Left ventricle myocardium superior (tissue), 1 donor: ENCODE measurements around the gene OR7G1. TPM values are rescaled to one million over a fixed set of nuclear protein-coding genes. Genes with fewer than 3 reads are reported as not detected.

Experiments used
- ATAC-seq: fragments of 200-7000 bp; cut with Tn5 transposase; one replicate; pipeline ENCODE4 v1.9.1; 2020; ENCODE audit warnings: mild to moderate bottlenecking, moderate library complexity
- DNase-seq: peaks from one replicate; pipeline ENCODE4 v3.0.0-alpha.2; 2020
- intact Hi-C: fragments of 100-400 bp; cut with micrococcal nuclease; formaldehyde crosslinking; loops from one replicate; pipeline ENCODE4 v1.11.0; 2022
- long read RNA-seq: library from polyadenylated mRNA; unstranded; transcript quantifications from one replicate; pipeline ENCODE4 v2.0.0, GENCODE V29; 2021
- total RNA-seq: library from RNA; stranded (reverse); fragmentation: NEBNext Ultra II Directional; extraction: Animal tissue kit (Norgen Biotek cat#: 25700); gene quantifications from one replicate; pipeline ENCODE4 v1.2.1, GENCODE V29; 2021
- donor health status: DM: no; HTN: yes; CAD: no; lungs with severe emphysema.

The OR7G1 gene, protein sequence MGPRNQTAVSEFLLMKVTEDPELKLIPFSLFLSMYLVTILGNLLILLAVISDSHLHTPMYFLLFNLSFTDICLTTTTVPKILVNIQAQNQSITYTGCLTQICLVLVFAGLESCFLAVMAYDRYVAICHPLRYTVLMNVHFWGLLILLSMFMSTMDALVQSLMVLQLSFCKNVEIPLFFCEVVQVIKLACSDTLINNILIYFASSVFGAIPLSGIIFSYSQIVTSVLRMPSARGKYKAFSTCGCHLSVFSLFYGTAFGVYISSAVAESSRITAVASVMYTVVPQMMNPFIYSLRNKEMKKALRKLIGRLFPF
- not detected for total RNA-seq
- long read RNA-seq: 0 reads

DNA sequence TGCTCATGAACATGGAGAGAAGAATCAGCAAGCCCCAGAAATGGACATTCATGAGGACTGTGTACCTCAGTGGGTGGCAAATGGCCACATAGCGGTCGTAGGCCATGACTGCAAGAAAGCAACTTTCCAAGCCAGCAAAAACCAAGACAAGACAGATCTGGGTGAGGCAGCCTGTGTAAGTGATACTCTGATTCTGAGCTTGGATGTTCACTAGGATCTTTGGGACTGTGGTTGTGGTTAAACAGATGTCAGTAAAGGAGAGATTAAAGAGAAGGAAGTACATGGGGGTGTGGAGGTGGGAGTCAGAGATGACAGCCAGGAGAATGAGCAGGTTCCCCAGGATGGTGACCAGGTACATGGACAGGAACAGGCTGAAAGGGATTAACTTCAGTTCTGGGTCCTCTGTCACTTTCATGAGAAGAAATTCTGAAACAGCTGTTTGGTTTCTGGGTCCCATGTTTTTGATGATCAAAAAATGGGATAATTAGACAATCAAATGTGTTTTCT lies at the start of gene OR7G1:
OR7G1 (minus strand) TSS at position 457 of the 507 bp plus-strand sequence; CDS start at position 457, 0 bp downstream.
- DNase-seq: no peak
- intact Hi-C loops: no loop called here
- no peak for ATAC-seq

- intact Hi-C loops: no loop called here
- ATAC-seq: no peak
Observed at GRCh38 chr19:9165261-9165660, 49.7 kb upstream of the OR7G1 start.

GRCh38 chr19:9161427-9161826 lies 45.9 kb upstream of the OR7G1 start:
- intact Hi-C loops: no loop called here
- DNase-seq: no peak
- ATAC-seq: no peak

More at GRCh38 chr19:9165261-9165660, 49.7 kb upstream of the OR7G1 start:
- DNase-seq: no peak

DNA sequence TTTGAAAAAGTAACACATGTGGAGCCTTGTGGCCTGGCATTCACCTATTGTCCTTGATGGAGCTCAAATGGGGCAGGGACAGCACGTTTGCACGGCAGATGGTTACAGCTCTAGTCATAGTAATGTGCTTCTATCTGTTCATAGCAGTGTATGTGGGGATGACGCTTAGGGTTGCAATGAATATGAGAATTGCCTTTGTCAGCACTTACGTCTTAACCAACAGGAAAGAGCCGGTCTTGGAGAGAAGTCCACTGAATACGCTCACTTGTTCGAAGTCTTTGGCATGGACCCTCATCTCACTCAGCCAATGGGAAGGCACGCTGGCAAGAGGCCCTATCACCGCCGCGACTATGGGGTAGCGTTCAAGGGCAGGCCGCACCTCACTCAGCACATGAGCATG lies 44.3 kb upstream of the OR7G1 start:
- no peak for DNase-seq
- intact Hi-C loops: no loop called here
- no peak for ATAC-seq

GRCh38 chr19:9156304-9156703 lies 40.7 kb upstream of the OR7G1 start:
- ATAC-seq: no peak
- intact Hi-C loops: no loop called here
- no peak for DNase-seq

- DNase-seq (no peak), ATAC-seq (no peak)
- intact Hi-C loops: no loop called here
Observed at GRCh38 chr19:9155591-9155990, 40.0 kb upstream of the OR7G1 start.

DNA sequence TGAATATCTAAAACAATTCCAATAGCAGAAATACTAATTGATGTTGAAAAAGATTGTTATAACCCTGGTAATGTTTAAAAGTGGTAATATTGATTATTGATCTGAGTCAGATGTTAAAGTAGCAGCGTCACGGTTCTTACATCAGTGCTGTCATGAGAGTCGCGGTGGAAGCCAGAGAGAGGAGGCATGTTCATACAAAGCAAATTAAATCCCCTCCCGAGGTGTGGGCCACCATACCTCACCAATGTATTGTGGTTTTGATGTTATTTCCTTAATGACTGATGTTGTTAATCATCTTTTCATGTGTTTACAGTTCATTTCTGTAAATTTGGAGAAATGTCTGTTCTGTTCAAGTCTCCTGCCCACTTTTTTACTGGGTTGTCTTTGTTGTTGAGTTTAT lies 35.8 kb upstream of the OR7G1 start:
- ATAC-seq: no peak
- intact Hi-C loops: no loop called here
- no peak for DNase-seq

DNA sequence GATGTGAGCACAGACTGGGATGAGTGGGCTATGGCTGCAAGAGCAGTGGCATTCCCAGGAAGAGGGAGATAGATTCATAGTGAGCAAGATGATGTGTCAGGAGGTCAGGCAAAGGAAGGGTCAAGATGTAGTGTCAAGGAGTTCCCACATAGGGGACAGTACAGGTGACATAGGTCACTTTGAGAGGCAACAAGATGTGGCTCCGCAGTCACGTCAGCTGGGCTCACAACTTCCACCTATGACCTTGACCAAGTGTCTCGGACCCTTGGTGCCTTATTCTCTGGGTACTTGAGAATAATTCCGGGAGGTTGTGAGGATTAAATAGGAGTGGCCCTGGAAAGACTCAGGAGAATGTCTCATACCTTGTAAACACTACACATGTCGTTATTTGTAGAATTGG lies 35.1 kb upstream of the OR7G1 start:
- no peak for ATAC-seq
- intact Hi-C loops: no loop called here
- no peak for DNase-seq

GRCh38 chr19:9149997-9150396 lies 34.4 kb upstream of the OR7G1 start:
- ATAC-seq (no peak), DNase-seq (no peak)
- intact Hi-C loops: no loop called here

DNA sequence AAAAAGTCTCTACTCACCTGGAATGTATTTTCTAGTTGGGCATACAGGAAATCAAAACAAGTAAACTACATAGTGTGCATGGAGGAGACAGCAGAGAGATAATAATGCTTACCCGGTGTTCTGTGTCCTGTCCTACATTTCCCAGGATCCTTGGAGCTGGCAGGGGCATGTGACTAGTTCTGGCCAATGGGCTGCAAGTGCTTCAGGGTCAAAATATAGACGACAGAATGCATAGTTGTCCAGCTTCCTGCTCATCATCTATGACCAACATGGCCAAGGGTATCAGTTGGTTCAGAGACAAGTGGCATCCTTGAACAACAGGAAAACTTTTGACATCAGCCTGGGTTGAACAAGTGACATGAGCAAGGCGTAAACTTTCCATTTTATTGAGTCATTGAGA lies 33.1 kb upstream of the OR7G1 start:
- DNase-seq (no peak), ATAC-seq (no peak)
- intact Hi-C loops: no loop called here

DNA sequence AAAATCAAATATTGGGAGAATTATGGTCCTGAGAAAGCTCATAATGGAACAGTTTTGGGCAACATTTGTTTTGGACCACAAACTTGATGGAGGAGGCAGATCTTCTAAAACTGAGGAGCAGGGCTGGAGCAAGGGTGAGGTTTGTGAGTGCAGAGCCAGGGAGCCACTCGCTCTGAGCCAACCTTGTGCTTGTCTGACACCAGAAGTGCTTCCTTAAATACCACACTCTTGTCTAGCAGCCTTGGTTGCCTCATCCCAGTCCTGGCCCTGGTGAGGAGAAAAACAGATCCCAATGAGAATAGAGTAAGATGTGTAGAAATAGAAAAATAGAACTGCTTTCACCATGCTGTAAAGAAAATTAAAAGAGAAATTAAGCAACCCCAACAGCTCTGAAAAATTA lies 31.3 kb upstream of the OR7G1 start:
- intact Hi-C loops: no loop called here

DNA sequence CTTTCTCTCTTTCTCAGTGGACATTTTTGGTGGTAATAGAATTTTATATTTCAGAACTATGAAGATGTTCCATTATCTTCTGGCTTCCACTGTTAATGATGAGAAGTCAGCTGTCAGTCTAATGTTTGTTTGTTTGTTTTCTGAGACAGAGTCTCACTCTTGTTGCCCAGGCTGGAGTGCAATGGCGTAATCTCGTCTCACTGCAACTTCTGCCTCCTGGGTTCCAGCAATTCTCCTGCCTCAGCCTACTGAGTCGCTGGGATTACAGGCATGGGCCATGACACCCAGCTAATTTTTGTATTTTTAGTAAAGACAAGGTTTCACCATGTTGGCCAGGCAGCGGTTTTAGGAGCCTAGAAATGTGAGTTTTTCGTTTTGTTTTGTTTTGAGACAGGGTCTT lies 29.4 kb upstream of the OR7G1 start:
- DNase-seq (no peak), ATAC-seq (no peak)
- intact Hi-C loops: no loop called here

More for the DNA sequence above, 31.3 kb upstream of the OR7G1 start:
- no peak for DNase-seq
- ATAC-seq: peak; percentile 84

DNA sequence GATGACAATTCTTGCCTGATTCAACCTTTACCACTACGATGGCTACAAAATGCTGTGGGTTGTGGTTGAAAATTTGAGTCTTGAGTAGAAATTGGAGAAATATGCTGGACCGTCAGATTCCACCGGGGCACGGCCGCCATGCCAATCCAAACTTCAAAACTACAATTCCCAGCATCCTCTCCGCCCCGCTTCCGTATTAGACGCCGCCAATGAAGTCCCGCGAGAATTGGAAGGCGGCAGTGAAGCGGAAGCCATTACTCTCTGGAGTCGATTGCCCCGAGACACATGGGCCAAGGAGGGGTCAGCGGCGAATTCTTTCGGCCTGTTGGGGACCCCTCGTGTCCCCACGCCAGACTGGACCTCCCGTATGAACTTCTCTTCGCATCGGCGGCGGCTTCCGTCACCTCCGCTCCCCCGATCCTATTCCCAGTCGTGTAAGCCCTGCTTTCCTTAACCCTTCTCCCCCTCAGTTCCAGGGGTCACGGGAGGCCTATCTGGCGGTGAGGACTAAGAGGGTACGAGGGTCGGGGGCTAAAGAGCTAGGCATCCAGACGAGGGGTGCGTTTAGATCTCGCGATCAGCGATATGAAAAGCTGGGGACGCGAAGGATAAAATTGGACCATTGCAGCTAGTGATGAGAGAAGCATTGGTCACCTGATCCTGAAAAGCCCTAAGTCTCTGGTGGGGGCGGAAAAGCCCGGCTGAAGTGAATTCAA lies 24.8 kb upstream of the OR7G1 start, which contains the start of gene ZNF317:
ZNF317 (plus strand) TSS at position 239 of the 716 bp plus-strand sequence. CDS start 15,620 bp downstream, outside the sequence.
- ATAC-seq: peak; percentile 98
- peak; percentile 94 for DNase-seq
- intact Hi-C loops: no loop called here

DNA sequence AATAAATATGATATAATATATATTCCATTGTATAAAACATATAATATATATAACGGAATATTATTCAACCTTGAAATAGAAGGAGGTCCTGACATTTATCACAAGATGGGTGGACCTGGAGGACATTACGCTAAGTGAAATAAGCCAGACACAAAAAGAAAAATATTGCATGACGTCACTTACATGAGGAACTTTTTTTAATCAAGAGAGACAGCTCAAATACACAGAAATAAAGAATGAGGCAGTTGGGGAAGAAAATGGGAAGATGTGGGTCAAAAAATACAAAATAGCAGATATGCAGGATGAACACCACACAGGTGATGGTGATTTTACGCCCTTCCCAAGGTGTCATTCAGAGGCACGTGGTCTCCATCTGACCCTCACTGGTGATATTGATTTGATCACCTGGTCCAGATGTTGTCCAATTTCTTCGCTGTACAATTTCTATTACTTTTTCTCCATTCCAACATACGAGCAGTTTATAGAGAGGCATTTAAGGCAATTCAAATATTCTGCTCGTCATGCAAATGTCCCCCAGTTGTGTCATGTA lies 24.1 kb upstream of the OR7G1 start:
- intact Hi-C loops: no loop called here
- ATAC-seq: peak; percentile 6
- DNase-seq: no peak

DNA sequence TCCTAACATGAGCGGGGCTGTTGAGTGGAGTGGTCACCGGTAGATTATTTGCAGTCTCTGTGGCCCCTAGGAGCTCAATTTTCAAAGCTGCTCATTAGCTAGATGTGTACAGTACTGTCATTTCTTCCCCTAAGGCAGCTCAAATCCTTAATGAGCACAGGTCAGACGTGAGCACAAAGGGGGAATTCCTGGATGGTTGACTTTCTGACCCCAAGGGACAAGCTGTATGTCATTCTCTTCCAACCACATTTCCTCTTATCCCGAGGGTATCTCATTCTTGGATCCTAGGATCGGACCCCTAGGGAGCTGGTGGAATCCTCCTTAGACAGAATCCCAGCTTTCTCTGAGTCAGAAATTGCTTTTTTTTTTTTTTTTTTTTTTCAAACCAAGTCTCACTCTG lies 16.9 kb upstream of the OR7G1 start:
- intact Hi-C loops: no loop called here
- DNase-seq: no peak
- ATAC-seq: no peak

DNA sequence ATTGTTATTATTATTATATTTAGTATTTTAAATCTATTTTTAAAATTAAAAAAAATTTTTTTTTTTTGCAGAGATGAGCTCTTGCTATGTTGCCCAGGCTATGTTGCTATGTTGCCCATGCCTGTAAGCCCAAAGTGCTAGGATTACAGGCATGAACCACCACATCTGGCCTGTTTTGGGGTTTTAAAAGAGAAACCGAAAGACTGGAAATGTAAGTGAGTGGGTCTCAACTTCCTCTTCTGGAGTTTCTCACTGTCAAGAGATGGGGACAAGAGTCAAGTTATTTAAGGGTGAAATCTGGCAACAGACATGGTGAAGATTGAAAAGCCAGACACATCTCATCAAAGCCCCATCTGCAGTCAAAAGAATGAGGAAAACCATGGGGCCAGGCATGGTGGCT lies 15.4 kb upstream of the OR7G1 start:
- ATAC-seq (no peak), DNase-seq (no peak)
- intact Hi-C loops: no loop called here

DNA sequence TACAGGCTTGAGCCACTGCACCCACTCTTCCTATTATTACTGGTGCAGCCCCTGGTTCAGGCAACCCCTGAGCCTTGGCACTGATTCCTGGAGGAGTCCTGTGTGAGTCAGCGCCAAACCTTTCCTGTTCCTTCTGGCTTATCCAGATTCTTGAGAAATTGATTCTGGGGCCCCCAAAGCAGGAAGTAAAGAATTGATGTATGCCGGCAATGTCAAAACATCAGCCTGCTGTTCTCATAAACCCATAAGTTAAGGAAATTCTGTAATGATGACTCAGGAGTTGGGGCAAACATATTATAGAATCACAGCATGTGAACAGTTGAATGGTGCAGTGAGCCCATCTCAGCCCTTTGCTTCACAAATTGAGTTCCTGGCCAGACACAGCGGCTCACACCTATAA lies 12.6 kb upstream of the OR7G1 start:
- intact Hi-C loops: no loop called here
- ATAC-seq (no peak), DNase-seq (no peak)

DNA sequence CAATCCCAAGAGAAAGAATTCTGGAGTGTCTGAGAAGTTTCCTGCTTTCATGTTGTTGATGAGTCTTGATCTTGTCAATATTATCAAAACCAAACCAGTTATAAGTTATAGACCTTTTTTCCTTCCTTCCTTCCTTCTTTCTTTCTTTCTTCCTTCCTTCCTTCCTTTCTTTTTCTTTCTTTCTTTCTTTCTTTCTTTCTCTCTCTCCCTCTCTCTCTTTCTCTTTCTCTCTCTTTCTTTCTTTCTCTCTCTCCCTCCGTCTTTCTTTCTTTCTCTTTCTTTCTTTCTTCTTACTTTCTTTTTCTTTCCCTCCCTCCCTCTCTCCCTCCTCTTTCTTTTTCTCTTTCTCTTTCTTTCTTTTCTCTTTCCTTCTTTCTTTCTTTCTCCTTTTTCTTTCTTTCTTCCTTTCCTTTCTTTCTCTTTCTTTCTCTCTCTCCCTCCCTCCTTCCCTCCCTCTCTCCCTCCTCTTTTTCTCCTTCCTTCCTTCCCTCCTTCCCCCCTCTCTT lies 11.4 kb upstream of the OR7G1 start, which contains the start of gene OR7G3:
OR7G3 (minus strand) TSS at position 51 of the 506 bp plus-strand sequence; CDS start at position 51, 0 bp downstream.
- ATAC-seq: no peak
- intact Hi-C loops: no loop called here
- no peak for DNase-seq

GRCh38 chr19:9116547-9116946 lies 984 bp upstream of the OR7G1 start:
- no peak for DNase-seq
- no peak for ATAC-seq
- intact Hi-C loops: no loop called here

DNA sequence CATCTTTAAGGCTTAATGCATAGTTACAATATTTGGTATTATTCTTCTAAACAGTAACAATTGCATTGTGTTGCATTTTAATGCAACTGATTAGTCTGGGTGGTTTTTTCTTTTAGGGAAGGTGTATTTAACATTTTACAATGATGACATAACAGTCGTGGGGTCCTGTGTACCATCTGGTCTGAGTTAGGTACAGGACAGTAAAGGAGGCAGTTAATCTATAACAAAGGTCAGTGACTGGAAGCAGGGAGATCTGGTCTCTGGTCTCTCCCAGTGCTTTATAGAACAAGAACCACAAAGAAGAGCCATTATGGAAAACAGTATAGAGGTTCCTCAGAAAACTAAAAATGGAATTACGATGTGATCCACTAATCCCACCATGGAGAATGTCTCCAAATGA lies 5.6 kb downstream of the OR7G1 start:
- no peak for DNase-seq
- intact Hi-C loops: no loop called here

More for the DNA sequence above, 5.6 kb downstream of the OR7G1 start:
- ATAC-seq: no peak
